ENCODE data around the gene GULP1. TPM values are rescaled to one million over a fixed set of nuclear protein-coding genes. Genes with fewer than 3 reads are reported as not detected.

The GULP1 gene
- total and polyA plus RNA-seq, 10 of the 15 experiments (the other 5 are each of a cell fraction or from before 2014, with no cell fraction given), result 0.02 to 1.3 (median 0.15) TPM; not detected in 5

DNA sequence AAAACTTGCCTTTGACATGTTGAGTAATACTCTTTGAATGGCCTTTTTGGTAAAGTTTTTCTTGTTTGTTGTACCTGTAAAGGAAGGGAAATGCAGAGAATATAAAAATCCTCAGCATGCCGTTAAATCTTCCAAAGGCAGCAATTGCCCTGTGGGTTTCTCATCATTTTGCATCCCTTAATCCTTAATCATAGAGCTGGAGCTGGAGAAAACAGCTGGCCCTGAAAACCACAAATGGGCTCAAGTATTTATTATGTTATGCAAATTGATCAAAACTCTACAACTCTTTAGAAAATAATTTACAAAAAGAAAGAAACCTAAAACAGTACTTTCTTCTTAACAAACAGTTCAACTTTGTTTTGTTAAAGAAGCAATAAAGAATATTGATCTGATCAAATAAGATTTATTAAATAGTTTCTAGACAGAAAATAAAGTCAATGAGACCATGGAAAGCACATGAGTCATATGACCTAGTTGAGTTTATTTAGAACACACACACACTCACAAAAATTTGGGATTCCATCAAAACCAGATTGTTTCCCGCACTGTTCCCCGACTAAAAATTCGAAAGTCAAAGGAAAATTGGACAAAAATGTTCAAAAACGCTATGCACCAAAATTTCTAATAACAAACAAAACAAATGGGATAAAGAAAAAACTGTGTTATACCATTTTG lies 309.0 kb downstream of the GULP1 start (continued):
- TF ChIP-seq, protein P1, sequence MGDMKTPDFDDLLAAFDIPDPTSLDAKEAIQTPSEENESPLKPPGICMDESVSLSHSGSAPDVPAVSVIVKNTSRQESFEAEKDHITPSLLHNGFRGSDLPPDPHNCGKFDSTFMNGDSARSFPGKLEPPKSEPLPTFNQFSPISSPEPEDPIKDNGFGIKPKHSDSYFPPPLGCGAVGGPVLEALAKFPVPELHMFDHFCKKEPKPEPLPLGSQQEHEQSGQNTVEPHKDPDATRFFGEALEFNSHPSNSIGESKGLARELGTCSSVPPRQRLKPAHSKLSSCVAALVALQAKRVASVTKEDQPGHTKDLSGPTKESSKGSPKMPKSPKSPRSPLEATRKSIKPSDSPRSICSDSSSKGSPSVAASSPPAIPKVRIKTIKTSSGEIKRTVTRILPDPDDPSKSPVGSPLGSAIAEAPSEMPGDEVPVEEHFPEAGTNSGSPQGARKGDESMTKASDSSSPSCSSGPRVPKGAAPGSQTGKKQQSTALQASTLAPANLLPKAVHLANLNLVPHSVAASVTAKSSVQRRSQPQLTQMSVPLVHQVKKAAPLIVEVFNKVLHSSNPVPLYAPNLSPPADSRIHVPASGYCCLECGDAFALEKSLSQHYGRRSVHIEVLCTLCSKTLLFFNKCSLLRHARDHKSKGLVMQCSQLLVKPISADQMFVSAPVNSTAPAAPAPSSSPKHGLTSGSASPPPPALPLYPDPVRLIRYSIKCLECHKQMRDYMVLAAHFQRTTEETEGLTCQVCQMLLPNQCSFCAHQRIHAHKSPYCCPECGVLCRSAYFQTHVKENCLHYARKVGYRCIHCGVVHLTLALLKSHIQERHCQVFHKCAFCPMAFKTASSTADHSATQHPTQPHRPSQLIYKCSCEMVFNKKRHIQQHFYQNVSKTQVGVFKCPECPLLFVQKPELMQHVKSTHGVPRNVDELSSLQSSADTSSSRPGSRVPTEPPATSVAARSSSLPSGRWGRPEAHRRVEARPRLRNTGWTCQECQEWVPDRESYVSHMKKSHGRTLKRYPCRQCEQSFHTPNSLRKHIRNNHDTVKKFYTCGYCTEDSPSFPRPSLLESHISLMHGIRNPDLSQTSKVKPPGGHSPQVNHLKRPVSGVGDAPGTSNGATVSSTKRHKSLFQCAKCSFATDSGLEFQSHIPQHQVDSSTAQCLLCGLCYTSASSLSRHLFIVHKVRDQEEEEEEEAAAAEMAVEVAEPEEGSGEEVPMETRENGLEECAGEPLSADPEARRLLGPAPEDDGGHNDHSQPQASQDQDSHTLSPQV (IDR thresholded peaks at IDR 0.05), result no peak
- TF ChIP-seq EGR1 (IDR thresholded peaks at IDR 0.05; ENCODE audit: borderline replicate concordance in 1 of 2, low read depth in 2 of 2, low read length in 2 of 2), result no peak
- no peak for TF ChIP-seq KAT2A (conservative IDR thresholded peaks at IDR 0.05; ENCODE audit: control insufficient read depth, low read depth, low read length)
- TF ChIP-seq KLF5 (IDR thresholded peaks at IDR 0.05; ENCODE audit: partially characterized antibody), result no peak
- no peak for TF ChIP-seq FOXM1 (IDR thresholded peaks at IDR 0.05; ENCODE audit: low read depth, low read length)

DNA sequence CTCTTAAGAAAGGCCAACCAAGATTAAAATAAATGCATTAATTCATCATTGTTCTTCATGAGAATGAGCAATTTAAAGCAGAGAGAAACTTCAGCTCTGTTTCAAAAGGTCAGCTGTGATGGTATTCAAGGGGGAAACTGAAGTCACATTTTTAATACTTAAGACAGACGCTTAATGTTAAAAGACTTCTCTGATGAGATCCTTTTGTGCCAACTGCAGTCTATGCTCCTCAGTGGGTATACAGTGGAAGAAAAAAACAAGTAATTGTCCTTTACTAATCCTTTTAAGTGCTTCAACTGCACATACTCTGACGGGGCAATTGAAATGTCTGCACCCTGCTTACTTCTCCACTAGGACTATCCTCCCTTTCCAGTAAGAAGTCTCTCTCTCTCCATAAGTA lies 309.7 kb downstream of the GULP1 start:
- H3K9ac ChIP-seq (ENCODE audit: control insufficient read depth, insufficient read depth, low read length), result no peak overlapping the region
- no peaks in the 10 kb centered on the region for H3K36me3 ChIP-seq (ENCODE audit: control insufficient read depth in 2 of 2, insufficient read depth in 2 of 2, low read length in 1 of 2)
- no peak overlapping the region for H3K4me3 ChIP-seq
- H3K9me3 ChIP-seq (replicated peaks; ENCODE audit: control insufficient read depth, insufficient read depth, low read length), result no peaks in the 10 kb centered on the region
- intact Hi-C loops (cut with micrococcal nuclease; ENCODE audit: unreplicated experiment) (no loop called here), in situ Hi-C loops (cut with MboI) (no loop called here)
- H4K20me1 ChIP-seq (ENCODE audit: control insufficient read depth, insufficient read depth), result no peaks in the 10 kb centered on the region
- WGBS (ENCODE audit: insufficient coverage, insufficient replicate concordance, low lambda C conversion rate, missing lambda C conversion rate), result 18% methylated on average over 2 of the region's 2 CpGs
- H3K79me2 ChIP-seq (ENCODE audit: control insufficient read depth, insufficient read depth, low read length), result no peaks in the 10 kb centered on the region
- RAD21 ChIA-PET (ENCODE audit: unreplicated experiment), result no interaction called here
- no peak for DNase-seq (ENCODE audit: low read depth, low spot score)
- SMC1A ChIA-PET (ENCODE audit: uncharacterized antibody, unreplicated experiment), result no interaction called here
- no TSS peak for BruUV-seq (replicated peaks)
- POLR2A ChIA-PET, result no interaction called here
- no peak overlapping the region for H2AFZ ChIP-seq (ENCODE audit: control insufficient read depth, low read depth, low read length)
- no peaks in the 10 kb centered on the region for H3K4me1 ChIP-seq (ENCODE audit: control insufficient read depth, insufficient read depth, low read length)
- no peaks in the 10 kb centered on the region for H3K27me3 ChIP-seq (replicated peaks in 1 of 2; ENCODE audit: control insufficient read depth in 2 of 2, insufficient read depth in 2 of 2, low read length in 1 of 2)
- CTCF ChIA-PET, result no interaction called here
- no peak overlapping the region for H3K4me2 ChIP-seq (ENCODE audit: control insufficient read depth, insufficient read depth)
- no peak for FAIRE-seq
- H3K27ac ChIP-seq (ENCODE audit: control insufficient read depth, insufficient read depth), result no peak overlapping the region
- ATAC-seq, result no peak
- TF ChIP-seq BRCA1 (IDR thresholded peaks at IDR 0.05; ENCODE audit: low read depth, low read length), result no peak
- no peak for TF ChIP-seq FOXM1 (IDR thresholded peaks at IDR 0.05; ENCODE audit: low read depth, low read length)
- no peak for TF ChIP-seq FOS (IDR thresholded peaks at IDR 0.05; ENCODE audit: borderline replicate concordance, extremely low read depth, insufficient read length)
- TF ChIP-seq, protein P2, sequence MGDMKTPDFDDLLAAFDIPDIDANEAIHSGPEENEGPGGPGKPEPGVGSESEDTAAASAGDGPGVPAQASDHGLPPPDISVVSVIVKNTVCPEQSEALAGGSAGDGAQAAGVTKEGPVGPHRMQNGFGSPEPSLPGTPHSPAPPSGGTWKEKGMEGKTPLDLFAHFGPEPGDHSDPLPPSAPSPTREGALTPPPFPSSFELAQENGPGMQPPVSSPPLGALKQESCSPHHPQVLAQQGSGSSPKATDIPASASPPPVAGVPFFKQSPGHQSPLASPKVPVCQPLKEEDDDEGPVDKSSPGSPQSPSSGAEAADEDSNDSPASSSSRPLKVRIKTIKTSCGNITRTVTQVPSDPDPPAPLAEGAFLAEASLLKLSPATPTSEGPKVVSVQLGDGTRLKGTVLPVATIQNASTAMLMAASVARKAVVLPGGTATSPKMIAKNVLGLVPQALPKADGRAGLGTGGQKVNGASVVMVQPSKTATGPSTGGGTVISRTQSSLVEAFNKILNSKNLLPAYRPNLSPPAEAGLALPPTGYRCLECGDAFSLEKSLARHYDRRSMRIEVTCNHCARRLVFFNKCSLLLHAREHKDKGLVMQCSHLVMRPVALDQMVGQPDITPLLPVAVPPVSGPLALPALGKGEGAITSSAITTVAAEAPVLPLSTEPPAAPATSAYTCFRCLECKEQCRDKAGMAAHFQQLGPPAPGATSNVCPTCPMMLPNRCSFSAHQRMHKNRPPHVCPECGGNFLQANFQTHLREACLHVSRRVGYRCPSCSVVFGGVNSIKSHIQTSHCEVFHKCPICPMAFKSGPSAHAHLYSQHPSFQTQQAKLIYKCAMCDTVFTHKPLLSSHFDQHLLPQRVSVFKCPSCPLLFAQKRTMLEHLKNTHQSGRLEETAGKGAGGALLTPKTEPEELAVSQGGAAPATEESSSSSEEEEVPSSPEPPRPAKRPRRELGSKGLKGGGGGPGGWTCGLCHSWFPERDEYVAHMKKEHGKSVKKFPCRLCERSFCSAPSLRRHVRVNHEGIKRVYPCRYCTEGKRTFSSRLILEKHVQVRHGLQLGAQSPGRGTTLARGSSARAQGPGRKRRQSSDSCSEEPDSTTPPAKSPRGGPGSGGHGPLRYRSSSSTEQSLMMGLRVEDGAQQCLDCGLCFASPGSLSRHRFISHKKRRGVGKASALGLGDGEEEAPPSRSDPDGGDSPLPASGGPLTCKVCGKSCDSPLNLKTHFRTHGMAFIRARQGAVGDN (IDR thresholded peaks at IDR 0.05), result no peak
- TF ChIP-seq, protein P1 (IDR thresholded peaks at IDR 0.05), result no peak
